GM18499 (cell line): ENCODE results near the gene KIF25.

ENCODE experiments used
- ATAC-seq: cut with Tn5 transposase; IDR thresholded peaks from one replicate; pipeline ENCODE4 v1.9.1; 2021; ENCODE audit warnings: moderate number of reproducible peaks; ENCODE audit not compliant: insufficient read depth, unreplicated experiment

The KIF25 gene

DNA sequence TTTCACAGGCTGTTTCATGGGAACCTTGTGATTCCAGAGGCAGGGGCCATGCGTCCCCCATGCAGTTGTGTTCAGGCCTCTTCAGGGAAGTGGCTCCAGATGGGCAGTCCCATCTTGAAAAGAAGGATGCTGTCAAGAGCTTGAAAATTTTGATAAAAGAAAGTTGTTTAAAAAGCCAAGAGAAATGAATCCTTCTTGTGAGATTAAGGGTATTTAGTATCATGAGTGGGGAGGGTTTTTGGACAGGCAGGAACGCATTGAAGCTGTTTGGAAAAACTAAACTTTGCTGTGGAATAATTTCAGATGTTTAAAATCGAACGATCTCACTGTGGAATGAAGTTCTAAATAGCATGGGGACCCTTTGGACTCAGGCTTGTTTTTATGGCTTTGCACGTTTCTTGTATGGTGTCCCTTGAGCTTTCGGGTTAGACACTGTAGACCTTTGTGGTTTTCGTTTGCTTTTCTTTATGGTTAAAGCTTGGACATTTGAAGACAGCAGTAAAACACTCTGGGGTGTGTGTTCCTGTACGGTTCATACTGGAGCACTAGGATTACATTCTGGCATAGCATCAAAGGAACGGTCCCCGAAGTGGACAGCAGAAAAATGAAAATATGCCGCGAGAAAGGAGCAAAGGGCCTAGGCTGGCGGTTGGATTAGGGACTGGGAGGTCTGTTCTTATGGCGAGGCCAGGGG lies 18.2 kb downstream of the KIF25 start:
- no peak for ATAC-seq

DNA sequence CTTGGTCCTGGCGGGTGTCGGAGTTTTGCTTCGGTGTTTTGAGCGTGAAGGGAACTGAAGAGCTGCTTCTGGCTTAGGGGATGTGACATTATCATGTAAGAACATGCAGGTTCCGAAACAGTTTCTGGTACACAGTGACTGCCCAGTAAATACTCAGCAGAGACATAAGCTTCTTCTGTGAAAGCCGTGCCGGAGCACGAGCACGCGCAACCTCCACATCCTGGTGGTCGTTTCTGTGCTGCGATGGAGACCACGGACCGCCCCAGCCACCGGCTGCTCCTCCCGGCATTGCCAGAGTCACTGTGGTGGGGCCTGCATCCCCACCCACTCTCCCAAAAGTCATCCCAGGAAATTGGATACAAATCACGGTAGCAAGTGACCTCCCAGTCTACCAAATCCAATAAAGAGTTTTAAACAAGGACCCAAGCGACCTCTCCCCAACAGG lies 18.7 kb downstream of the KIF25 start:
- no peak for ATAC-seq

DNA sequence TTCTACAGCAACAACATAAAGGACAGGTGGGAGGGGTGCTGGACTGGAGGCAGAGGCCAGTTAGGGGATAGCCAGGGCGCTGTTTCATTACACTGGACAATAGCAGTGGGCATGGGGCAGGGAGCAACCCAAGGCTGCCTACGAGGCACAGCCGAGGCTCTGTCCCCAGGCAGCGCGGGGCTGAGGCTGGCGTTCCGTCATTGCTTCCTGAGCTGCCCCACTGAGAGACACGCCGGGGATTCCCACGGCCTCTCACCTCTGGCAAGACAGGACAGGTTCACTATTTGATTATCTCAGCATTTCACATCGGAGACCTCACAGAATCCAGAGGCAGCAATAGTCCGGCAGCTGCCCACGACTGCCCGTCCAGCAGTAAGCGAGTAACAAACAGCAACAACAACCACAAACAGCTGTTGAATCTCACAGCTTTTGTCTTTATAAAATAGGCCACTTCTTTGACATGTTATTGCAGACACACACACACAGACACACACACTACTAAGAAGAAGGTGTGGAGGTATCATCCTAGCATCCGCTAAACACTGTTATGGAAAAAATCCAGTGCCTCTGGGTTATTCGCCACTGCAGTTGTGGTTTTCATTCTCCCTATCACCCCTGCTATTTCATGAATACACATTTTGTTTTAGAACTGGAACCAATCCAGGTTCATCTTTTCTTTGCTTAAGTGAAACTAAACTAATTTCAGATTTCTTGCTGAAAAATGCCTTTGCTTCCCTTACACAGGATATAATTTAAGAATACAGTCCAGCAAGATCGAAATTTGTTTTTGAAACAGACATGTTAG lies 19.5 kb downstream of the KIF25 start:
- ATAC-seq, result no peak

DNA sequence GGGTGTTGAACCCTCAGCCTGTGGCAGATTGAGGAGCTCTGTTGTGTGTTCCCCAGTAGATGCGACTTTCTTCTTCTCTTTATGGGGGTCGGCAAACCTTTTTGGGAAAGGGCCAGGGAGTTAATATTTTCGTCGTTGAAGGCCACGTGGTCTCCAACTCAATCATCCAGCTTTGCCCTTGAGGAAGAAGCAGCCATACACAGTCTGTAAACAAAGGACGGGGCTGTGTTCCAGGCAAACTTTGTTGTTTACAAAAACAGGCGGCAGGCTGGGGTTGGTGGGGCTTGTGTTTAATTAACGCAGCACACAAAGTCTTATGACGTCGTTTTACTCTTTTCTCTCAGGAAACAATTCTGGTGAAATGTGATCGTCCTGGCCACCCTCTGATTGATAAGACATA lies 20.2 kb downstream of the KIF25 start:
- no peak for ATAC-seq

DNA sequence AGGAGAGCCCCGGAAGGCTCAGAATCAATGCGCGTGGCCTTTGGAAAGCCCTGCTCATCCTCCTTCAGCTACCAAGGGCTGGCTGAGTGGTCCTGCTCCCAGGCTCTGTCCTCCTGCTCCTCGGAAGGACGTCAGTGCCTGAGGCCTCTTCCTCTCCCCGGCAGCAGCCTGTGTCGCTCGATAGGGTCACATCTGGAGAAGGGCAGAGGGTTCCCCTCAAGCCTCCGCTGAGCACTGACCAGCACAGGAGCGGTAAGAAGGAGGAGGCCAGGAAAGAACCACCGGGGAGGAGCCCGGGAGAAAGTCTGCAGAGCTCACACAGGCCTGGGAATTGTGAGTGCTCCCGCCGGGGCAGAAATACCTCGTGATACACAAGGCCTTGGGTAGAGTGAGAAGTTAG lies 21.2 kb downstream of the KIF25 start:
- ATAC-seq, result no peak

DNA sequence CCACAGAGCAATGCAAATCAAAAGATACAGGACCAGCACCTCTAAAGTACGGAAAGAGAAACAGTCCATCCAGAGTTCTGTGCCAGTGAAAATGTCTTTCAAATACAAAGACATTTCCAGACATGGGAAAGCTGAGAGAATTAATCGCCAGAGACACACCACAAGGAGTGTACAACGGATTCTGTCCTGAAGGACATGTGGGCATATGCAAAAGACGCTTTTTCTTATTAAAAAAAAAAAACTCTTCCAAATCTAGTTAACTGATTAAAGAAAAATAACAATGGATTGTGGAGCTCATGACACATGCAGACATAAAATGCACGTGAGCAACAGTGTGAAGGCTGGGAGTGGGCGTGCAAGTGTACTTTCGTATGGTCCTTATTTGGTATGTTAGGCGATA lies 22.8 kb downstream of the KIF25 start:
- ATAC-seq, result no peak

DNA sequence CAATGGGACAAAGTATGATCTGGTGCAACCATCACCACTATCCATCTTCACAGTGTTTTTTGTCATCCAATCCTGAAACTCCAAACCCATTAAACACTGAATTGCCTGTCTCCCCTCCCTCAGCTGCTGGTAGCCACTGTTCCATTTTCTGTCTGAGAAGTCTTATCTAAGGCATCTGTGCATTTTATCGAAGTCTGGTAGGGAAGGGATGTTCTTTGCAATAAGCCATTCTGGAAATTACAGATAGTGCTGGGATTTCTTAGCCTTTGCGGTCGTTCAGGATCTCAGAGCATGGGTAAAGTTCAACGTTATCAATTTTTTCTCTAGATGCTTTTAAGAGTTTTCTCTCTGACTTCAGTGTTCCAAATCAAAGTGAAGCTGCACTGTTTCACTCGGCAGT lies 24.1 kb downstream of the KIF25 start:
- ATAC-seq, result no peak

DNA sequence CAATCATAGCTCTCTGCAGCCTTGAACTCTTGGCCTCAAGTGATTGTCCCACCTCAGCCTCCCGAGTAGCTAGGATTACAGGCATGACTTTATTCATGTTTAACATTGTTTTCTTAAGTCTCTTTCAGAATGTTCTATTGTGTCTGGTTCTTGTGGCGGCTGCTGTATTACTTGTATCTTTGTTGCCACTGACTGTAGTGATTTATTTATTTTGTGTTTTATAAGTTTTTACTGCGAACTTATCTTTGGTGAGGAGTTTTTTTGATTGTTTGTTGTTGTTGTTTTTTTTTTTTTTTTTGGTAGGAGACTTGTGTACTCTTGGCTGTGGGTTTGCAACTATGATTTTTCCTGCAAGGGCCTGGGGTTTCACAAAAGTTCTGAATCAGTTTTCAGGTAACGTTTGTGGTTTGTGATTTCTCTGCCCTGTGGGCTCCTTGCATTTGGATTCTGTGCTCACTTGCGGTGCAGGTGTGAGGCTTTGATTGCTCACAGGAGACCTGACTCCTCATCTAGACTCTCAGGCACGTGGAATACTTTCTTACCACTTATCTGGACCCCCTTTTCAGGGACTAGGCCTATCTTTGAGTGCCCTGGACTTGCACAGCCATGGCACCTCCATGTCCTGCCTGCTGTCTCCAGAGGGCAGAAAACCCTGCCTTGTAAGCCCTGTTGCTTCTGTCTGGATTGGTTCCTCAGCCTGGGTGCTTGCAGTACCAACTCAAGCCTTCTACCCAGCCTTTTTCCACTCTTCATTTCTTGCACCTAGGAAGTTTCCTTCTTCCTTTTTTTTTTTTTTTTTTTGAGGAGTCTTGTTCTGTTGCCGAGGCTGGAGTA lies 25.2 kb downstream of the KIF25 start:
- no peak for ATAC-seq

DNA sequence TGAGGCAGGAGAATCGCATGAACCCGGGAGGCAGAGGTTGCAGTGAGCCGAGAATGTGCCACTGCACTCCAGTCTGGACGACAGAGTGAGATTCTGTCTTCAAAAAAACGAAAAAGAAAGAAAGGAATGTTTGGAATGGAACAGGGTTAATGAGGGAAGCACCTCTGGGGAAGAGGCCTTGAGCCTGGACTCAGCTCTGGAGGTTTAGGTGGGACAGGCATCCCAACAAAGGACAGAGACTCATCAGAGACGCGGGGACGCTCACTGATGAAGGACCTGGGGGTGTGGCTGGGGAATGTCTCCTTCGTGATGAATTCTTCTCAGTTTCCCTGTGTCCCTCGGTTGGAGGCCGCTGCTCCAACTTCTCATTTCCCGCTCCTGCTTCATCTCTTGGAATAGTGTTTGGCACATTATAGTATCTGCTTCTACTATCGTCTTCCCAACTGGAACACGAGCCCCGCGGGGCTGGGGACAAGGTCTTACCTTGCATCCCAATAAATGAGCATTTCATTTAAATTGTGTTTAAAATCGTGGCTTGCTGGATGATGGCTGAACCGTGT lies 27.6 kb downstream of the KIF25 start:
- no peak for ATAC-seq

DNA sequence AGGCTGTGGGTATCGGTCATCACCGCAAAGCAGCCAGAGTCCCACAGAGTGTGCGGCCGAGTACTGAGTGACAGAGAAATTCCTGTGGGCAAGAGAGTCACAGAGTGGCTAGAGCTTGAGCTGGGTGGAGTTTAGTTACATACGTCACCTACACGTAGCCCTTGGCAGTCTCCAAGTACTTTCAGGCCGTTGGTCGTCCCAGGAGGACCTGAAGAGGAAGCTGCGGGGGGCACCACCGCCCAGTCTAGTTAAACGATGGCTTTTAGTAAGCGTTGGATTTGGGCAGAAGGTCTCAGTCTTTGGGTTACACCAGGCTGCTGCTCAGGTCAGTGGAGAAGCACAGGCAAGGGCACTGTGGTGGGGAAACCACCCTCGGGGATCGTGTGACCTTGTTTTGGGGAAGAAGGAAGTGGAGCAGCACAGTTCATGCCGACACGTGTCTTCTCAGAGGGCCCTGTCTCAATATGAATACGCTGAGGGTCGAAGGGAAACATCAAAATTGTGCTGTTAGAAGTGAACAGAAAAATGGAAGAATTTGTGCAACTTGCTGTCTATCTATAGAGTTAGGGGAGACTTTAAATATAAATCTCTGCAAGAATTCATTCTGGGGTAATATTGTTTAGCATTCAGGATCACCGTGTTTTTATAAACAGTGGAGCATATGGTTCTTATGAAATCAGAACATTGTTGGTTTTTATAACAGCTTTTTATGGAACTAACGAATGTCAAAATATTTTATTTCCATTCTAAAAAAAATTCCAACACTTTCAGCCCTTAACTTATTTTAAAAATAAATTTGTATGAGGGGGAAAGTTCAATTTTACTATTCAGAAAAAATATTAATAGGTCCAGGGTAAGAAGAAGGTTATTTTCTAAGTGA lies 28.6 kb downstream of the KIF25 start:
- no peak for ATAC-seq

DNA sequence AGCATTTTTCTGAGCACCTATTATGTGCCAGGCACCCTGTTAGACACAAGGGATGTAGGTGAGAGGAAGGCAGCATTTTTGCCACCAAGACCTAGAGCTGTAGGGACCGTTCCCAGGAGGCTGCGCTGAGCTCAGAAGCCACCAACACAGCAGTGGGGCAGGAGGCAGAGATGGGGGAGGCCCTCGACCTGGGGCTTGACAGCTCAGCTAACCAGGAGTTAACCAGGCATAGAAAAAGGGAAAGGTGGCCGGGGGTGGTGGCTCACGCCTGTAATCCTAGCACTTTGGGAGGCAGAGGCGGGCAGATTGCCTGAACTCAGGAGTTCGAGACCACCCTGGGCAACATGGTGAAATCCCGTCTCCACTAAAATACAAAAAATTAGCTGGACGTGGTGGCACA lies 29.5 kb downstream of the KIF25 start:
- ATAC-seq, result no peak

DNA sequence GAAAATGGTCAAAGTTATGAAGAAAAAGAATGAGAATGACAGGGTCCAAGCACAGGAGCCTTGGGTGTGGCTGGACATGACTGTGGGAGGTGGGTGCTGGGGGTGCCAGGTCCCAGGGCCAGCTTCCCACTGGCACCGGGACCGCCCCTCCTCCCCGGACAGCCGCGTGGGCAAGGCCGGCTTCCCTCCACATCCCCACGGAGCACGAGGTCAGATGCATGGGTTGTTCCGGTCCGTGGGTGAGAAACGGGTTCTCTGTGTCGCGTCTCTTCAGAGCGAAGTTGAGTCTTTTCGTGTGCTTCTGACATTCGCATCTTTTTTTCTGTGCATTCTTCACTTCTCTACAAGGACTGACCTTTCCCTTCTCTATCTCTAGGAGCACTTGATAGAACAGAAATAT lies 30.1 kb downstream of the KIF25 start:
- no peak for ATAC-seq

DNA sequence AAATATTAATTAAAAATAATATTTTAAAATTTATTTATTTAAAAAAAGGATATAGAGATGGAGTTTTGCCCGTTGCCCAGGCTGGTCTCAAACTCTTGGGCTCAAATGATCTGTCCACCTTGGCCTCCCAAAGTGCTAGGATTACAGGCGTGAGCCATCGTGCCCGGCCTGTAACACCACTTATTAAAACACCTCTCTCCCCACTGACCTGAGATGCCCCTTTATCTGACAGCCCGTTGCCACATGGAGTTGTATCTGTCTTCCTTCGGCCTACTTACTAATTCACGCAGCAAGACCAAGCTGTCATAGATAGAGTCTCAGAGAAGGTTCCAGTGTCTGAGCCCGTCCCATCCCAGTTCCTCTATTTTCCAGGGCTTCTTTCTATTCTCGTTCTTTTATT lies 30.7 kb downstream of the KIF25 start:
- no peak for ATAC-seq

DNA sequence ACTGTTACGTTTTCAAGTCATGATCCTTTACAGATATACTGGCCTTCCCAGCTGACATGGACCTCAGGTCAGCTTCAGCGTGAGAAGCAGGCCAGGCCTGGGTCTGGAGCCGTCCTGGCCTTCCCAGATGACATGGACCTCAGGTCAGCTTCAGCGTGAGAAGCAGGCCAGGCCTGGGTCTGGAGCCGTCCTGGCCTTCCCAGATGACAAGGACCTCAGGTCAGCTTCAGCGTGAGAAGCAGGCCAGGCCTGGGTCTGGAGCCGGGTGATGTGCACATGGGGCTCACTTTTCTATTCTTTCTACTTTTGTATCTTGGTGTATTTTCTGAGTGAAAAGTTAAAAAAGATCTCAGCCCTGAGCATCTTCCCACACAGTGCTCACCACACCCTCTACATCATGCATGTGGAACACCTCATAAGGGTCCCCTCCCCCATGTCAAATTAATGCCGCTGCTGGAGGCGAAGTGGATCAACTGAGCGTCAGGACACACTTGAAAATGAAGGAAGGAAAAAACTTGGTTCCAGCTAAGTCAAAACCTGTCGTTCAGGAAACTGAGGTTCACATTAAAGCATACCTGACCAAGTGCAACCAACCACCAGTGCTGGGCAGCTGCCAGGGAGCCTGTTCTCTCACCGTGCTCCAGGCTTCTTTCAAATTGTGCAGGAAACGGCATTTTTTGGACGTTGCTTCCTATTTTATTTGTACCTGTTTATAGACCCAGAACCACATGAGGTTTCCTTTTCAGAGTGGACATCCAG lies 32.2 kb downstream of the KIF25 start:
- no peak for ATAC-seq

DNA sequence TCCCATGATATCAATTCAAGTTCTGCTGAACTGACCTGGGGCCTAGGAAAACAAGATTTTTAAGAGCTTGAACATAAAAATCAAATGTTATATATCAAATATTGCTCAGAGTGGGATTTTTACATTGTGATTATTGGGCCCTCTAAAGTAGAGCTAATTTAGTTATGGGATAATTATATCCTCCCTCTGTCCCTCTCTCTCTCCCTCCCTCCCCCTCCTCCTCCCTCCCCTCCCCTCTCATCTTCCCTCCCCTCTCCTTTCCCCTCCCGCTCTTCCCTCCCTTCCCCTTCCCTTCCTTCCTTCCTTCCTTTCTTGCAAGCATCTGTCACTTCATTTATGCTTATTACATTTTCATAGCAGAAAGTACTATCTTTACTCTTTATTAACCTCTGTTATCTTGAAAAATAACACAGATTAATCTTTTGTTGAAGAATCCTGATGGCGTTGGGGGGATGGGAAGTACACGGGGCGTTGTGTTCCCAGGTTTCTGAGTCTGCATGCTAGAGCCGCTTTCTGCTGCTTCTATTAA lies 32.8 kb downstream of the KIF25 start:
- ATAC-seq, result no peak

DNA sequence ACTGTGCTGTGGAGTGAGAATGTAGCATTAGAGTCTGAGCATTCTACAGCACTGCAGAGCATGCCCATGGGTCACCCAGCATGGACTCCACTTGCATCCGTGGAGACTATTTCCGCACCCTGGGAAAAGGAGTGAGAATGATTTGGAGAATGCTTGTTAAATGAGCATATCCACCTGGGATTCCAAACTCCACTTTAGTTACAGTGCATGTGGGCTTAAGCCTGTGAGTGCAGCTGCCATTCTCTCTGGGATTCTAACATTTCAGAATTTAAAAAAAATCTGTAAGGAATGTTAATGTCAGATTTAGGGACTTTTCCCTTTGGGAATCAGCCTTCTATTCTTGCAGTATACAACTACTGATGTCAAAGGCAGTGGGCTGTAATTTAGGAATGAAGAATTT lies 33.4 kb downstream of the KIF25 start:
- no peak for ATAC-seq

DNA sequence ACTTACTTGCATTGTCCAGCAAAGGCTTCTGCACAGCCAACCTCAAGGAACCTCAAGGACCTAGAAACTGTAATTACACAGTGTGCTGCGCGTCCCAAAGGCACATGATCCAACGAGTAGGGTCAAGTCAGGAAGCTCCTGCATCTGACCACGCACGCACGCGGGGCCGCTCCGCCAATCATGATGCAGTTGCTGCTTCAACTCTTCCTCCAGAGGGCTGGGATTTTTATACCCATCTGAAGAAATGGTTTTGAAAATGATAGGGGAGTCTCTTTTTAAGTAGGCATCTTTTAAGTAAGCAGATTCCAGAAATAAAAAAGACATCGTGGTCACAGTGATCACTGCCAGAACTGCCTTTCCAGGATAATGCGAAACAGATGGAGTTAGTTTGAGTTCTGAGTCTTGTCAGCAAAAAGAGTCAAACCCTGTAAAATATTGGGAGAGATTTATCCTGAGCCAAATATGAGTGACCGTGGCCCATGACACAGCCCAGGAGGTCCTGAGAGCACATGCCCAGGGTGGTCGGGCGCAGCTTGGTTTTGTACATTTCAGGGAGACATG lies 34.0 kb downstream of the KIF25 start:
- ATAC-seq, result no peak

DNA sequence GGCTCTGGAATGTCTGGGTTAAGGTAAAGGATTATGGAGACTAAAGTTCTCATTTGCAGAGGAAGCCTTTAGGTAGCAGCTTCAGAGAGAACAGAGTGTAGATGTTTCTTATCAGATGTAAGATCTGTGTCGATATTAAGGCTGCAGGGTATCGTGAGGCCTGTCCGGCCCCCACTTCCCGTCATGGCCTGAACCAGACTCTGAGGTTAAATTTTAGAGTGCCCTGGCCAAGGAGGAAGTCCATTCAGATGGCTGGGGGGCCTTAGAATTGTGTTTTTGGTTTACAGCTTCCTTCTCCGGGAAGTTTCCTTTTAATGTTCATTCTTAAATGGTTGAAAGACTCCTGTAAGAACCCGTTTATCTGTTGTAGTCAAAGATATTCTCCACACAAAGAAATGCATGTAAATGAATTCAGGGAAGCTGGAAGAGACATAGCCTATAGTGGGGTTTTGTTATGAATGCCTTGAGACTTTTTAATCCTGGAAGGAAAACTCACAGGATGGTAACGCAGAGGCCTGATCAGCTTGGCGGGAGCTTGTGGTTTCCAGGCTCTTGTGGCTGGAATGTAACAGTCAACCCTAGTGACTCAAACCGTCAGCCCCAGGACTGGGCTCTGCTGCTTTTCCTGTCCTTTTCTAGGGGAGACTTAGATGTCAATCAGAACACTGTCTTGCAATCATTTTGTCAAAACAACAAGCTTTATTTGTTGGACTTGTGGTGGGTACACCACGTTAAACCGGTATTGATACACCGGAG lies 34.7 kb downstream of the KIF25 start:
- no peak for ATAC-seq
